Hepatocyte (in vitro differentiated cells): ENCODE measurements around the gene DPH1. TPM values are rescaled to one million over a fixed set of nuclear protein-coding genes. Genes with fewer than 3 reads are reported as not detected.

Experiments used
- DNase-seq: peaks from one replicate; pipeline ENCODE4 v3.0.0-alpha.2; 2016; ENCODE audit warnings: low spot score
- H2AFZ ChIP-seq: fragments of 200-600 bp; sonication (generic); 2 replicates; pipeline ENCODE4 v1.6.0; 2016; ENCODE audit warnings: antibody characterized with exemption, mild to moderate bottlenecking
- H3K27ac ChIP-seq: fragments of 200-600 bp; sonication (generic); 2 replicates; pipeline ENCODE4 v1.5.1; 2016; ENCODE audit warnings: mild to moderate bottlenecking
- H3K27me3 ChIP-seq: fragments of 200-600 bp; sonication (generic); 2 replicates; pipeline ENCODE4 v1.6.1; 2016
- H3K36me3 ChIP-seq: fragments of 200-600 bp; sonication (generic); replicated peaks from 2 replicates; pipeline ENCODE4 v1.5.1; 2016; ENCODE audit warnings: low read depth; ENCODE audit not compliant: insufficient read depth
- H3K4me1 ChIP-seq: fragments of 200-600 bp; sonication (generic); 2 replicates; pipeline ENCODE4 v1.5.1; 2016; ENCODE audit warnings: mild to moderate bottlenecking, moderate library complexity; ENCODE audit not compliant: insufficient read depth
- H3K4me2 ChIP-seq: fragments of 200-600 bp; sonication (generic); 2 replicates; pipeline ENCODE4 v1.6.0; 2016
- H3K4me3 ChIP-seq: fragments of 200-600 bp; sonication (generic); 2 replicates; pipeline ENCODE4 v1.5.1; 2016; ENCODE audit warnings: mild to moderate bottlenecking
- H3K79me2 ChIP-seq: fragments of 200-600 bp; sonication (generic); 2 replicates; pipeline ENCODE4 v1.6.0; 2017; ENCODE audit warnings: mild to moderate bottlenecking
- H3K9me2 ChIP-seq: fragments of 200-600 bp; sonication (generic); replicated peaks from 2 replicates; pipeline ENCODE4 v1.6.0; 2017; ENCODE audit warnings: mild to moderate bottlenecking; ENCODE audit not compliant: insufficient read depth
- H3K9me3 ChIP-seq: fragments of 200-600 bp; sonication (generic); 2 replicates; pipeline ENCODE4 v1.5.1; 2016; ENCODE audit warnings: low read depth, mild to moderate bottlenecking
- H4K20me1 ChIP-seq: fragments of 200-600 bp; sonication (generic); 2 replicates; pipeline ENCODE4 v1.6.0; 2016; ENCODE audit warnings: mild to moderate bottlenecking; ENCODE audit not compliant: insufficient read depth, poor library complexity, severe bottlenecking
- EZH2 ChIP-seq: fragments of 200-600 bp; sonication (generic); IDR thresholded peaks from 2 replicates; pipeline ENCODE4 v1.6.1; 2016; ENCODE audit warnings: antibody characterized with exemption, mild to moderate bottlenecking, borderline replicate concordance
- EZH2phosphoT487 ChIP-seq: fragments of 200-600 bp; sonication (generic); IDR thresholded peaks from one replicate; pipeline ENCODE4 v1.6.1; 2018; ENCODE audit warnings: antibody characterized with exemption, mild to moderate bottlenecking, low read depth, moderate library complexity; ENCODE audit not compliant: unreplicated experiment, severe bottlenecking
- WGBS: methylation state at CpG from one replicate; pipeline ENCODE4 v1.1.6; 2016; ENCODE audit warnings: low lambda C conversion rate; ENCODE audit errors: missing lambda C conversion rate; 5-methylcytosine and 5-hydroxymethylcytosine counted together
- polyA plus RNA-seq: library from polyadenylated mRNA; unstranded; fragments of >200 nt; fragmentation: Nextera tagmentation; extraction: Ambion mirVana; gene quantifications from 2 replicates; pipeline ENCODE4 v1.2.1, GENCODE V29; 2016
- total RNA-seq: library from RNA; depleted of rRNA; stranded (reverse); fragments of >200 nt; gene quantifications from 2 replicates; pipeline ENCODE4 v1.2.3, GENCODE V29; 2014
- TF ChIP-seq, protein P1 (sequence below): fragments of 200-600 bp; sonication (generic); IDR thresholded peaks from 2 replicates; pipeline ENCODE4 v1.5.1; 2016; ENCODE audit warnings: antibody characterized with exemption, mild to moderate bottlenecking; ENCODE audit not compliant: poor library complexity

DPH1 gene
- total and polyA plus RNA-seq, 2 experiments from 2014 or later = 27.8 to 45.2 TPM

- H3K79me2 ChIP-seq = no peaks in the 10 kb centered on the region
- peak overlapping the region; percentile 10 for H3K27ac ChIP-seq
- no peaks in the 10 kb centered on the region for H4K20me1 ChIP-seq
- no peaks in the 10 kb centered on the region for H3K27me3 ChIP-seq
- WGBS = 58% methylated on average over 11 of the region's 14 CpGs
- H3K4me3 ChIP-seq = no peak overlapping the region
- H3K4me1 ChIP-seq = peaks cover 46% of the 10 kb centered on the region
- no peak for DNase-seq
- no peaks in the 10 kb centered on the region for H3K36me3 ChIP-seq
- H3K4me2 ChIP-seq = peak overlapping the region; percentile 95
- H3K9me2 ChIP-seq = no peaks in the 10 kb centered on the region
- no peaks in the 10 kb centered on the region for H3K9me3 ChIP-seq
- H2AFZ ChIP-seq = no peak overlapping the region
- TF ChIP-seq EZH2phosphoT487 (no peak), EZH2 (no peak)
Measured at GRCh38 chr17:1995907-1996799, 33.8 kb upstream of the DPH1 start.

- H3K4me2 ChIP-seq = peak overlapping the region; percentile 95
- TF ChIP-seq EZH2 (no peak), EZH2phosphoT487 (no peak)
- TF ChIP-seq, protein P1, sequence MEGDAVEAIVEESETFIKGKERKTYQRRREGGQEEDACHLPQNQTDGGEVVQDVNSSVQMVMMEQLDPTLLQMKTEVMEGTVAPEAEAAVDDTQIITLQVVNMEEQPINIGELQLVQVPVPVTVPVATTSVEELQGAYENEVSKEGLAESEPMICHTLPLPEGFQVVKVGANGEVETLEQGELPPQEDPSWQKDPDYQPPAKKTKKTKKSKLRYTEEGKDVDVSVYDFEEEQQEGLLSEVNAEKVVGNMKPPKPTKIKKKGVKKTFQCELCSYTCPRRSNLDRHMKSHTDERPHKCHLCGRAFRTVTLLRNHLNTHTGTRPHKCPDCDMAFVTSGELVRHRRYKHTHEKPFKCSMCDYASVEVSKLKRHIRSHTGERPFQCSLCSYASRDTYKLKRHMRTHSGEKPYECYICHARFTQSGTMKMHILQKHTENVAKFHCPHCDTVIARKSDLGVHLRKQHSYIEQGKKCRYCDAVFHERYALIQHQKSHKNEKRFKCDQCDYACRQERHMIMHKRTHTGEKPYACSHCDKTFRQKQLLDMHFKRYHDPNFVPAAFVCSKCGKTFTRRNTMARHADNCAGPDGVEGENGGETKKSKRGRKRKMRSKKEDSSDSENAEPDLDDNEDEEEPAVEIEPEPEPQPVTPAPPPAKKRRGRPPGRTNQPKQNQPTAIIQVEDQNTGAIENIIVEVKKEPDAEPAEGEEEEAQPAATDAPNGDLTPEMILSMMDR = no peak
- 65% methylated on average over 9 of the region's 9 CpGs for WGBS
Measured at GRCh38 chr17:1996800-1997288, 33.1 kb upstream of the DPH1 start.

GRCh38 chr17:1997289-1997926 lies 32.5 kb upstream of the DPH1 start:
- H3K79me2 ChIP-seq = no peaks in the 10 kb centered on the region
- peak overlapping the region; percentile 90 for H3K27ac ChIP-seq
- no peaks in the 10 kb centered on the region for H3K9me3 ChIP-seq
- H3K4me2 ChIP-seq = peak overlapping the region; percentile 95
- peak overlapping the region; percentile 76 for H2AFZ ChIP-seq
- no peaks in the 10 kb centered on the region for H4K20me1 ChIP-seq
- 27% methylated on average over 13 of the region's 22 CpGs for WGBS
- TF ChIP-seq EZH2phosphoT487 = no peak
- TF ChIP-seq, protein P1 = no peak
- TF ChIP-seq EZH2 = no peak
- H3K36me3 ChIP-seq = no peaks in the 10 kb centered on the region
- peaks cover 46% of the 10 kb centered on the region for H3K4me1 ChIP-seq
- H3K4me3 ChIP-seq = no peak overlapping the region
- peak; percentile 52 for DNase-seq
- no peaks in the 10 kb centered on the region for H3K27me3 ChIP-seq
- no peaks in the 10 kb centered on the region for H3K9me2 ChIP-seq

More at GRCh38 chr17:1996800-1997288, 33.1 kb upstream of the DPH1 start:
- peak overlapping the region; percentile 90 for H3K27ac ChIP-seq
- H2AFZ ChIP-seq = no peak overlapping the region
- H3K79me2 ChIP-seq = no peaks in the 10 kb centered on the region
- H3K4me3 ChIP-seq = no peak overlapping the region
- H3K36me3 ChIP-seq = no peaks in the 10 kb centered on the region
- no peaks in the 10 kb centered on the region for H3K9me3 ChIP-seq
- H4K20me1 ChIP-seq = no peaks in the 10 kb centered on the region
- no peak for DNase-seq
- no peaks in the 10 kb centered on the region for H3K27me3 ChIP-seq
- H3K9me2 ChIP-seq = no peaks in the 10 kb centered on the region
- H3K4me1 ChIP-seq = peaks cover 46% of the 10 kb centered on the region
